Colonic mucosa (tissue), 4 donors: ENCODE measurements around the gene ERMP1. TPM values are rescaled to one million over a fixed set of nuclear protein-coding genes. Genes with fewer than 3 reads are reported as not detected.
A peak's percentile ranks its signal among the peaks of the same experiment; 100 is the strongest.

Source experiments
- DNase-seq: peaks from one replicate; pipeline ENCODE4 v3.0.0-alpha.2; 2020
- H3K27ac ChIP-seq: fragments of 200-600 bp; one replicate; pipeline ENCODE4 v1.8.0; 2021
- H3K27me3 ChIP-seq: fragments of 200-600 bp; one replicate; pipeline ENCODE4 v1.8.0; 2021
- H3K36me3 ChIP-seq: fragments of 200-600 bp; one replicate; pipeline ENCODE4 v1.8.0; 2021
- H3K4me1 ChIP-seq: fragments of 200-600 bp; one replicate; pipeline ENCODE4 v1.8.0; 2021; ENCODE audit warnings: mild to moderate bottlenecking
- H3K4me3 ChIP-seq: fragments of 200-600 bp; one replicate; pipeline ENCODE4 v1.8.0; 2021
- H3K9ac ChIP-seq, 2 donors: one replicate each; pipeline ENCODE4 v1.7.0; 2013; ENCODE audit warnings: control low read depth in 2 of 2, low read depth in 2 of 2, low read length in 2 of 2
- H3K9me3 ChIP-seq: fragments of 200-600 bp; one replicate; pipeline ENCODE4 v1.8.0; 2021
- intact Hi-C: fragments of 100-400 bp; cut with DNase I; formaldehyde crosslinking; loops from one replicate; pipeline ENCODE4 v1.14.1; 2022
- total RNA-seq, 2 donors: library from RNA; stranded (reverse); fragmentation: NEBNext Ultra II Directional in 1 of 2; extraction: Animal tissue kit (Norgen Biotek cat#: 25700) in 1 of 2; gene quantifications; one replicate each; pipeline ENCODE4 v1.2.1, GENCODE V29; 2021
- TF ChIP-seq, protein P1 (sequence below): fragments of 200-600 bp; IDR thresholded peaks from one replicate; pipeline ENCODE4 v1.8.0; 2022; ENCODE audit warnings: antibody characterized with exemption, mild to moderate bottlenecking
- donor health status: healthy.
- donor health status: DM: no; HTN: no; CAD: no.
- donor health status: DM: no; HTN: no; CAD: no.

Gene ERMP1
- total RNA-seq, 2 donors from 2014 or later = 47.3 to 50.8 TPM

DNA sequence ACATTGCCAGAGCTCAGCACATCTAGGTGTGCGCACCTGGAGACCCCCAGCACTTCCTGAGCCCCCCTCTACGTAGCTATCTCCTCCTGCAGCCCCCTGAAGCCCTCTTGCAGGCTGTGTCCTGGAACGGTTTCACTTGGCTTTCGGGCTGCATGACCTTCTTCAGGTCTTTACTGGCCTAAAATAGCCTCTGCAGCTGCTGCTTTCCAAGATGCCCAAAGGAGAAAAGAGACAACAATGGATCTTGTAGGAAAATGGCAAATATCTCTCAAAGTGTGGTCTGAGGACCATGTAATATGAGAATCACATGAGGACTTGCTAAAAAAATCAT, 6.6 kb upstream of the ERMP1 start:
- Histone ChIP-seq H3K36me3 (no peaks in the 10 kb centered on the region), H3K27me3 (no peaks in the 10 kb centered on the region), H3K9ac (peak overlapping the region in 1 of 2 donors; percentile 8), H3K27ac (peak overlapping the region; percentile 18), H3K9me3 (no peaks in the 10 kb centered on the region), H3K4me3 (no peak overlapping the region), H3K4me1 (peaks cover 5% of the 10 kb centered on the region)
- no peak for DNase-seq
- TF ChIP-seq, protein P1, sequence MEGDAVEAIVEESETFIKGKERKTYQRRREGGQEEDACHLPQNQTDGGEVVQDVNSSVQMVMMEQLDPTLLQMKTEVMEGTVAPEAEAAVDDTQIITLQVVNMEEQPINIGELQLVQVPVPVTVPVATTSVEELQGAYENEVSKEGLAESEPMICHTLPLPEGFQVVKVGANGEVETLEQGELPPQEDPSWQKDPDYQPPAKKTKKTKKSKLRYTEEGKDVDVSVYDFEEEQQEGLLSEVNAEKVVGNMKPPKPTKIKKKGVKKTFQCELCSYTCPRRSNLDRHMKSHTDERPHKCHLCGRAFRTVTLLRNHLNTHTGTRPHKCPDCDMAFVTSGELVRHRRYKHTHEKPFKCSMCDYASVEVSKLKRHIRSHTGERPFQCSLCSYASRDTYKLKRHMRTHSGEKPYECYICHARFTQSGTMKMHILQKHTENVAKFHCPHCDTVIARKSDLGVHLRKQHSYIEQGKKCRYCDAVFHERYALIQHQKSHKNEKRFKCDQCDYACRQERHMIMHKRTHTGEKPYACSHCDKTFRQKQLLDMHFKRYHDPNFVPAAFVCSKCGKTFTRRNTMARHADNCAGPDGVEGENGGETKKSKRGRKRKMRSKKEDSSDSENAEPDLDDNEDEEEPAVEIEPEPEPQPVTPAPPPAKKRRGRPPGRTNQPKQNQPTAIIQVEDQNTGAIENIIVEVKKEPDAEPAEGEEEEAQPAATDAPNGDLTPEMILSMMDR = no peak
- intact Hi-C loops = loop anchor here (10.0 kb wide), 1 partner anchor 1155 kb away; no protein-coding TSS in a partner anchor

- H3K27ac ChIP-seq = peak overlapping the region; percentile 18
- H3K4me1 ChIP-seq = peaks cover 5% of the 10 kb centered on the region
- TF ChIP-seq, protein P1 = no peak
- H3K4me3 ChIP-seq = no peak overlapping the region
- no peaks in the 10 kb centered on the region for H3K36me3 ChIP-seq
- intact Hi-C loops = loop anchor here (10.0 kb wide), 1 partner anchor 1154 kb away; no protein-coding TSS in a partner anchor
- peak; percentile 82 for DNase-seq
- no peak overlapping the region for H3K9ac ChIP-seq
- no peaks in the 10 kb centered on the region for H3K9me3 ChIP-seq
- H3K27me3 ChIP-seq = no peaks in the 10 kb centered on the region
Measured at GRCh38 chr9:5838884-5839571, 6.1 kb upstream of the ERMP1 start.

GRCh38 chr9:5835808-5836207, 2.9 kb upstream of the ERMP1 start:
- H3K36me3 ChIP-seq = no peaks in the 10 kb centered on the region
- DNase-seq = no peak

DNA sequence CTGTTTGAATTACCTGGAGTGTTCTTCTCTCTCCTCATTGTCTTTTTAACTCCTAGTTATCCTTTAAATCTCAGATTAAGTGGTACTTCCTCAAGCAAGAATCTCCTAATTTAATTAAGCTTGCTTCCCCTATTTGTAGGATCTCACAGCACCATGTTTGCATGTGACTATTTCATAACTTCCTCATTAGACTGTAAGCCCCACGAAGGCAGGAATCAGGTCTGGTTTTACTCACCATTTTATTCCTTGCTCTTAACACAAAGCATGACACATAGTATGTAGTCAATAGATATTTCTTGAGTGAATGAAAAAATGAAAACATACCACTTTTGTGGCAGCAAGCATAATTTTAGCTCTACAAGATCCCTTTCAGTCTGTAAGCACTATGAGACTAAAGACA, 1.3 kb upstream of the ERMP1 start:
- no peak overlapping the region for H3K9ac ChIP-seq
- no peaks in the 10 kb centered on the region for H3K36me3 ChIP-seq
- intact Hi-C loops = loop anchor here (10.0 kb wide), 1 partner anchor 1149 kb away; no protein-coding TSS in a partner anchor
- H3K9me3 ChIP-seq = no peaks in the 10 kb centered on the region
- H3K27me3 ChIP-seq = no peaks in the 10 kb centered on the region
- no peak overlapping the region for H3K27ac ChIP-seq
- no peak for DNase-seq
- TF ChIP-seq, protein P1 = no peak
- H3K4me1 ChIP-seq = no peaks in the 10 kb centered on the region
- H3K4me3 ChIP-seq = no peak overlapping the region

More at GRCh38 chr9:5835808-5836207, 2.9 kb upstream of the ERMP1 start:
- intact Hi-C loops = loop anchor here (10.0 kb wide), 1 partner anchor 1151 kb away; no protein-coding TSS in a partner anchor
- TF ChIP-seq, protein P1 = no peak
- H3K9ac ChIP-seq = no peak overlapping the region
- no peaks in the 10 kb centered on the region for H3K9me3 ChIP-seq
- H3K27me3 ChIP-seq = no peaks in the 10 kb centered on the region
- no peaks in the 10 kb centered on the region for H3K4me1 ChIP-seq
- no peak overlapping the region for H3K27ac ChIP-seq
- H3K4me3 ChIP-seq = no peak overlapping the region

DNA sequence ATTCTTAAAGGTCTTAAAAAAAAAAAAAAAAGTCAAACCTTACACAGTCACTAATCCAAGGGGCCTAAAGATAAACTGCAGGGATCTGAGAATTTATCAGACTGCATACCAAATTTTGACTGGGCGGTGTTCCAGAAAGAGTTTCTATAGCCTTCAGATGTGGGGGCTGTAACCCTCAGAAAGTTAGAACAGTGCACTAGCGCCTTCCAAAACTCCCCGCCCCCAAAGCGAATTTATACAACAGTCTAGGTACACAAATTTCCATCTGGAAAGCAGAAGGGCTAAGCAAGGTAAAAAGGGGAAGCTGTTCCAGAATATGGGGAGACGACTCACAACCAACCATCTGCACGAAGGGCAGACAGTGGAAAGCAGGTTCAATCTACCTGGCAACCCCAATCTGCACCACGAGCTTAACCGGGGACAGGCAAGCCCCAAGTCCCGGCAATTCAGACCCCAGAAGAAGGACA, 813 bp downstream of the ERMP1 start:
- peak overlapping the region; percentile 86 to 88 for H3K9ac ChIP-seq
- peak overlapping the region; percentile 74 for H3K4me3 ChIP-seq
- H3K27me3 ChIP-seq = no peaks in the 10 kb centered on the region
- TF ChIP-seq, protein P1 = no peak
- intact Hi-C loops = loop anchor here (10.0 kb wide), 1 partner anchor 1147 kb away; no protein-coding TSS in a partner anchor
- no peaks in the 10 kb centered on the region for H3K9me3 ChIP-seq
- H3K4me1 ChIP-seq = peaks cover 5% of the 10 kb centered on the region
- no peaks in the 10 kb centered on the region for H3K36me3 ChIP-seq
- H3K27ac ChIP-seq = peak overlapping the region; percentile 74
- peak; percentile 54 for DNase-seq
